ENCODE data around the gene SLC39A11. TPM values are rescaled to one million over a fixed set of nuclear protein-coding genes. Genes with fewer than 3 reads are reported as not detected.

Gene SLC39A11
- total RNA-seq, 2 experiments from 2014 or later: 25.6 to 51.5 TPM

DNA sequence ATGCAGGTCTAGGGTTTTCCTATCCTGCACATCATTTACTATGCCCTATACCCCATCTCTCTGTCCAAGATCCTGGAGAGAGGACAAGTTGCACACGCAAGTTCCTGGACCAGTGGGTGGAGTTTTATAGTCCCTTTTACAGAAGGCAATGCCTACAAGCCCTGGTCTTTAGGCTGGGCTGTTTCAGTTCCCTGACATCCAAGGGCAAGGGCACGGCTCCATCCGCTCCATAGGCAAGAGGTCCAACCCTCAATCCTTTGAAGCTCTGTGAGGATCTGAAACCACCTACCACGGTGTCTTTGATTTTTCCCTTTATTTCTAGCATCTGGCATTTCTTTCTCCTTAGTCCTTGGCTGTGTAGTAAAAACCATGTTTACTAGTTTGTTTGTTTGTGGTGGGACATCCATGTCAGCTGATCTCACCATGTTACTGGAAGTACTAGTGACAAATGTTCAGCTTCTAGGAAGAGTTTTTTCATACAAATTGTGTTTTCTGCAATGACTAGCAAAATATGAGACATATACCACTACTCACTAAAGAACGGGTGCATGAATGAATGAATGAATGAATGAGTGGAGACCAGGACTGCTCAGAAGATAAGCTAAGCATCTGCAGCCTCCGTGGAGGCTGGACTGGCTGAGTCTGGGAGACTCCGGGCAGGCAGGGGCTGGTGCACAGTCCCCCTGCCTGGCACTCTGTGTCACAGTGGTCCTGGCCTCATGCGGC lies 359.4 kb downstream of the SLC39A11 start:
- no peak for DNase-seq (ENCODE audit: low spot score)
- no TSS peak for BruUV-seq (replicated peaks)

DNA sequence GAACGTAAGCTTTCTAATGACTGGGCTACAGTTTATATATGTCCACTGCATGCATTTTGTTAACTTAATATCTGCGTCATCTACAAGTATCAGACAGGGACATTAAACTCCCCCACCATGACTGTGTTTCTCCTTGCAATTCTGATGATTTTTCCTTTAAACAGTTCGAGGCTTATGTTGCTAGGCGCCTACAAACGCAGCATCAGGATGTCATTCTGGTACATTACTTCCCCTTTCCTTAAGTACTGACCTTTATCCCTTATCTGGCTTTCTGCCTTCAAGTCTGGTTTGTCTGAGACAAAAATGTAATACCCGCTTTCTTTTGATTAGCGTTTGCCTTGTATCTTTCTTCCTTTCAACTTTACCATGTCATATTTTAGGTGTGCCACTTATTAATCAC lies 362.4 kb downstream of the SLC39A11 start:
- Histone ChIP-seq H3K9me2 (ENCODE audit: insufficient read depth, low read length) (no peaks in the 10 kb centered on the region), H3K27ac (ENCODE audit: low read depth, low read length, poor library complexity, severe bottlenecking) (no peak overlapping the region), H4K20me1 (ENCODE audit: insufficient read depth, low read length) (no peaks in the 10 kb centered on the region), H3K9me3 (ENCODE audit: low read length) (no peaks in the 10 kb centered on the region), H3K36me3 (ENCODE audit: insufficient read depth, low read length) (no peaks in the 10 kb centered on the region), H3K79me2 (ENCODE audit: insufficient read depth, low read depth, low read length) (no peaks in the 10 kb centered on the region), H3K4me1 (ENCODE audit: insufficient read depth, low read length, poor library complexity, severe bottlenecking) (peaks cover 60% of the 10 kb centered on the region), H2AFZ (ENCODE audit: low read length) (peak overlapping the region; percentile 8; the same call in 1 of the 2 replicates), H3K4me3 (ENCODE audit: low read depth, low read length, poor library complexity, severe bottlenecking) (no peak overlapping the region), H3K4me2 (ENCODE audit: low read length) (no peak overlapping the region)
- no peak for TF ChIP-seq EZH2phosphoT487 (IDR thresholded peaks at IDR 0.05; ENCODE audit: borderline replicate concordance, low read depth, low read length)
- TF ChIP-seq, protein P1, sequence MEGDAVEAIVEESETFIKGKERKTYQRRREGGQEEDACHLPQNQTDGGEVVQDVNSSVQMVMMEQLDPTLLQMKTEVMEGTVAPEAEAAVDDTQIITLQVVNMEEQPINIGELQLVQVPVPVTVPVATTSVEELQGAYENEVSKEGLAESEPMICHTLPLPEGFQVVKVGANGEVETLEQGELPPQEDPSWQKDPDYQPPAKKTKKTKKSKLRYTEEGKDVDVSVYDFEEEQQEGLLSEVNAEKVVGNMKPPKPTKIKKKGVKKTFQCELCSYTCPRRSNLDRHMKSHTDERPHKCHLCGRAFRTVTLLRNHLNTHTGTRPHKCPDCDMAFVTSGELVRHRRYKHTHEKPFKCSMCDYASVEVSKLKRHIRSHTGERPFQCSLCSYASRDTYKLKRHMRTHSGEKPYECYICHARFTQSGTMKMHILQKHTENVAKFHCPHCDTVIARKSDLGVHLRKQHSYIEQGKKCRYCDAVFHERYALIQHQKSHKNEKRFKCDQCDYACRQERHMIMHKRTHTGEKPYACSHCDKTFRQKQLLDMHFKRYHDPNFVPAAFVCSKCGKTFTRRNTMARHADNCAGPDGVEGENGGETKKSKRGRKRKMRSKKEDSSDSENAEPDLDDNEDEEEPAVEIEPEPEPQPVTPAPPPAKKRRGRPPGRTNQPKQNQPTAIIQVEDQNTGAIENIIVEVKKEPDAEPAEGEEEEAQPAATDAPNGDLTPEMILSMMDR (conservative IDR thresholded peaks at IDR 0.05; ENCODE audit: low read length): no peak
- BruUV-seq (replicated peaks): TSS peak; percentile 33
- POLR2A ChIA-PET: no interaction called here
- intact Hi-C loops (cut with micrococcal nuclease; ENCODE audit: unreplicated experiment): no loop called here
- peak; percentile 37 for DNase-seq (ENCODE audit: low spot score)
- CTCF ChIA-PET (ENCODE audit: unreplicated experiment): no interaction called here

More for the DNA sequence above, 359.4 kb downstream of the SLC39A11 start:
- TF ChIP-seq, protein P1 (conservative IDR thresholded peaks at IDR 0.05; ENCODE audit: low read length): no peak
- TF ChIP-seq EZH2phosphoT487 (IDR thresholded peaks at IDR 0.05; ENCODE audit: borderline replicate concordance, low read depth, low read length): no peak
- POLR2A ChIA-PET: no interaction called here
- no peaks in the 10 kb centered on the region for H3K36me3 ChIP-seq (ENCODE audit: insufficient read depth, low read length)
- H3K9me2 ChIP-seq (ENCODE audit: insufficient read depth, low read length): no peaks in the 10 kb centered on the region
- H3K9me3 ChIP-seq (ENCODE audit: low read length): no peaks in the 10 kb centered on the region
- no peak overlapping the region for H3K4me3 ChIP-seq (ENCODE audit: low read depth, low read length, poor library complexity, severe bottlenecking)
- H2AFZ ChIP-seq (ENCODE audit: low read length): no peak overlapping the region
- no peak overlapping the region for H3K4me2 ChIP-seq (ENCODE audit: low read length)
- CTCF ChIA-PET (ENCODE audit: unreplicated experiment): no interaction called here
- peaks cover 31% of the 10 kb centered on the region for H3K4me1 ChIP-seq (ENCODE audit: insufficient read depth, low read length, poor library complexity, severe bottlenecking)
- intact Hi-C loops (cut with micrococcal nuclease; ENCODE audit: unreplicated experiment): no loop called here
- no peak overlapping the region for H3K27ac ChIP-seq (ENCODE audit: low read depth, low read length, poor library complexity, severe bottlenecking)
- H4K20me1 ChIP-seq (ENCODE audit: insufficient read depth, low read length): no peaks in the 10 kb centered on the region
- no peaks in the 10 kb centered on the region for H3K79me2 ChIP-seq (ENCODE audit: insufficient read depth, low read depth, low read length)

DNA sequence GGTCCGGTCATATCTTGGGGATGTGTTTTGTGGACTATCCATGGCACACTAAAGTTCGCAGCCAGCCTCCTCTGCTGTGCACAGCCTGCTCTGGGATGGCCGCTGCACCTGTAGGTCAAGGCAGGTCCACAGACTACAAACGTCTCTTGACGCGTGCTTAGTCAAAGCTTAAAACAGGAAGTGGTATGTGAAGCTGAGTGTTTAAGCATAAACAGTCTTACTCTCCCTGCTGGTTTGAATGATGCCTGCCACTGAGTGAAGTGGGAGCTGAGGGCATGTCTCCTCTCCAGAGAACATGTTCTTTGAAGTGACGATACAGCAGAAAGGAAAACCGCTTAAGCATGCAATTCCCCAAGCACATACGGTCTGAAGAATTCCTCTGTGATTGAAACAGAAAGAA lies 365.6 kb downstream of the SLC39A11 start:
- peak overlapping the region; percentile 78 for H3K27ac ChIP-seq (ENCODE audit: low read depth, low read length, poor library complexity, severe bottlenecking)
- CTCF ChIA-PET (ENCODE audit: unreplicated experiment): interaction anchor here (0.6 to 4.1 kb wide), 14 partner anchors 9 to 643 kb away, joined by 3 to 22 read pairs (median 4); a partner anchor contains a TSS
- no peaks in the 10 kb centered on the region for H3K36me3 ChIP-seq (ENCODE audit: insufficient read depth, low read length)
- POLR2A ChIA-PET: interaction anchor here (0.5 to 3.6 kb wide), 19 partner anchors 10 to 643 kb away, joined by 3 to 16 read pairs (median 3); partner anchors contain the start of gene COG1
- DNase-seq (ENCODE audit: low spot score): peak; percentile 93
- peak overlapping the region; percentile 25 for H3K4me3 ChIP-seq (ENCODE audit: low read depth, low read length, poor library complexity, severe bottlenecking)
- no peaks in the 10 kb centered on the region for H3K9me3 ChIP-seq (ENCODE audit: low read length)
- H3K4me2 ChIP-seq (ENCODE audit: low read length): peak overlapping the region; percentile 60
- no peaks in the 10 kb centered on the region for H3K79me2 ChIP-seq (ENCODE audit: insufficient read depth, low read depth, low read length)
- no TSS peak for BruUV-seq (replicated peaks)
- no peaks in the 10 kb centered on the region for H4K20me1 ChIP-seq (ENCODE audit: insufficient read depth, low read length)
- TF ChIP-seq, protein P1 (conservative IDR thresholded peaks at IDR 0.05; ENCODE audit: low read length): no peak
- no peak for TF ChIP-seq EZH2phosphoT487 (IDR thresholded peaks at IDR 0.05; ENCODE audit: borderline replicate concordance, low read depth, low read length)
- intact Hi-C loops (cut with micrococcal nuclease; ENCODE audit: unreplicated experiment): loop anchor here (1.0 to 2.0 kb wide), 6 partner anchors 45 to 465 kb away; partner anchors contain the start of gene SLC39A11
- peaks cover 47% of the 10 kb centered on the region for H3K4me1 ChIP-seq (ENCODE audit: insufficient read depth, low read length, poor library complexity, severe bottlenecking)
- no peaks in the 10 kb centered on the region for H3K9me2 ChIP-seq (ENCODE audit: insufficient read depth, low read length)
- H2AFZ ChIP-seq (ENCODE audit: low read length): peak overlapping the region; percentile 86

All from OCI-LY7 (cell line).